GM12878 (cell line): ENCODE results near the gene CCL25. TPM values are rescaled to one million over a fixed set of nuclear protein-coding genes. Genes with fewer than 3 reads are reported as not detected.

Experiments
- ATAC-seq: fragments of 200-7000 bp; cut with Tn5 transposase; 3 replicates; pipeline ENCODE4 v1.9.1; 2020; ENCODE audit warnings: mild to moderate bottlenecking, moderate library complexity
- BruUV-seq: library from RNA; stranded (reverse); fragments of 400-500 nt; replicated peaks from 2 replicates; lab custom pipeline; 2021; lab: Mats Ljungman, UMichigan
- CTCF ChIA-PET: fragments of 300-600 bp; sonication (Branson Sonifier 250); formaldehyde crosslinking; extraction: SDS; loops from one replicate; lab custom pipeline; 2021; ENCODE audit warnings: inconsistent platforms; lab: Yijun Ruan, JAX
- POLR2A ChIA-PET: fragments of 350-600 bp; formaldehyde crosslinking; extraction: SDS; loops from one replicate; lab custom pipeline; 2021; ENCODE audit warnings: inconsistent platforms; lab: Charles Lee
- RAD21 ChIA-PET: fragments of 300-600 bp; sonication (Branson Sonifier 250); formaldehyde crosslinking; loops from one replicate; lab custom pipeline; 2023; ENCODE audit warnings: antibody characterized with exemption; ENCODE audit not compliant: unreplicated experiment; lab: Charles Lee
- SMC1A ChIA-PET: fragments of 300-600 bp; sonication (Branson Sonifier 250); formaldehyde crosslinking; loops from one replicate; lab custom pipeline; 2023; ENCODE audit not compliant: unreplicated experiment, uncharacterized antibody; lab: Charles Lee
- DNase-seq: peaks from one replicate; pipeline ENCODE4 v3.0.0-alpha.2; 2011; ENCODE audit warnings: low read depth, low spot score
- FAIRE-seq: peaks from 3 replicates; lab custom pipeline; 2011; peaks lifted over from hg19 to GRCh38; lab: Jason Lieb, UNC
- H2AFZ ChIP-seq: 2 replicates; pipeline ENCODE4 v1.6.0; 2011; ENCODE audit warnings: low read depth, low read length, control low read depth; ENCODE audit not compliant: control insufficient read depth
- H3K27ac ChIP-seq: 2 replicates; pipeline ENCODE4 v1.5.1; 2011; ENCODE audit warnings: control low read depth; ENCODE audit not compliant: control insufficient read depth, insufficient read depth
- H3K27me3 ChIP-seq, 2 experiments: replicated peaks in 1 of 2; 2 replicates each; pipeline versions ENCODE4 v1.6.0 to v1.6.1; 2011; ENCODE audit warnings: low read length in 1 of 2; ENCODE audit not compliant: control insufficient read depth in 2 of 2, insufficient read depth in 2 of 2
- H3K36me3 ChIP-seq, 2 experiments: 2 replicates each; pipeline ENCODE4 v1.5.1; 2011; ENCODE audit warnings: low read length in 1 of 2; ENCODE audit not compliant: control insufficient read depth in 2 of 2, insufficient read depth in 2 of 2
- H3K4me1 ChIP-seq: 2 replicates; pipeline ENCODE4 v1.6.1; 2011; ENCODE audit warnings: mild to moderate bottlenecking, low read length, moderate library complexity, mixed read lengths; ENCODE audit not compliant: control insufficient read depth, insufficient read depth
- H3K4me2 ChIP-seq: 2 replicates; pipeline ENCODE4 v1.6.0; 2011; ENCODE audit warnings: control low read depth; ENCODE audit not compliant: control insufficient read depth, insufficient read depth
- H3K4me3 ChIP-seq: fragments of 200-600 bp; sonication (generic); 2 replicates; pipeline ENCODE4 v1.5.1; 2016
- H3K79me2 ChIP-seq: 2 replicates; pipeline ENCODE4 v1.6.0; 2011; ENCODE audit warnings: low read length; ENCODE audit not compliant: control insufficient read depth, insufficient read depth
- H3K9ac ChIP-seq: 2 replicates; pipeline ENCODE4 v1.8.0; 2011; ENCODE audit warnings: low read length, control low read depth, mixed read lengths; ENCODE audit not compliant: control insufficient read depth, insufficient read depth
- H3K9me3 ChIP-seq: replicated peaks from 3 replicates; pipeline ENCODE4 v1.5.1; 2011; ENCODE audit warnings: mild to moderate bottlenecking, low read length; ENCODE audit not compliant: control insufficient read depth, insufficient read depth
- H4K20me1 ChIP-seq: 2 replicates; pipeline ENCODE4 v1.6.0; 2011; ENCODE audit not compliant: control insufficient read depth, insufficient read depth
- CHD1 ChIP-seq: IDR thresholded peaks from 2 replicates; pipeline ENCODE4 v1.6.1; 2012; ENCODE audit warnings: low read depth, low read length, improper control_type of control experiment
- NBN ChIP-seq: fragments of 450-650 bp; IDR thresholded peaks from 2 replicates; pipeline ENCODE4 v1.6.1; 2016
- NFIC ChIP-seq: IDR thresholded peaks from 2 replicates; pipeline ENCODE4 v1.6.1; 2012; ENCODE audit warnings: low read depth, mild to moderate bottlenecking, inconsistent platforms, low read length, moderate library complexity
- NFYB ChIP-seq: IDR thresholded peaks from 2 replicates; pipeline ENCODE4 v1.6.1; 2011; ENCODE audit warnings: low read depth, mild to moderate bottlenecking, low read length, improper control_type of control experiment, moderate library complexity; ENCODE audit not compliant: insufficient read depth
- RBBP5 ChIP-seq: fragments of 200-600 bp; sonication (generic); conservative IDR thresholded peaks from 2 replicates; pipeline ENCODE4 v1.6.1; 2016
- RCOR1 ChIP-seq: conservative IDR thresholded peaks from 2 replicates; pipeline ENCODE4 v1.6.1; 2012; ENCODE audit warnings: low read depth, low read length, improper control_type of control experiment
- WGBS: methylation state at CpG from one replicate; pipeline ENCODE4 v1.1.6; 2016; ENCODE audit warnings: low lambda C conversion rate; ENCODE audit not compliant: insufficient replicate concordance, insufficient coverage; ENCODE audit errors: missing lambda C conversion rate; 5-methylcytosine and 5-hydroxymethylcytosine counted together
- in situ Hi-C: fragments of 300-500 bp; cut with MboI; formaldehyde crosslinking; loops from 9 replicates; pipeline ENCODE4 v1.14.3; 2018; ENCODE audit warnings: mixed read lengths
- intact Hi-C: fragments of 100-400 bp; cut with micrococcal nuclease; formaldehyde crosslinking; loops from one replicate; pipeline ENCODE4 v1.14.2; 2022; ENCODE audit not compliant: unreplicated experiment
- polyA plus RNA-seq, 11 experiments: library from polyadenylated mRNA; depleted of rRNA in 4 of 11; unstranded in 6 of 11; stranded (reverse) in 5 of 11; fragments of >200 nt; fragmentation: Nextera tagmentation in 4 of 11; fragmentation: Illumina TruSeq in 1 of 11; extraction: Ambion mirVana in 4 of 11; extraction: Trizol in 1 of 11; gene quantifications; 1 replicate in 1 of 11; 2 replicates in 10 of 11; pipeline versions ENCODE4 v1.2.1 to v1.2.3, GENCODE V29; 2011 to 2016; ENCODE audit warnings: inconsistent platforms in 2 of 11, missing spikeins in 2 of 11, low read depth in 1 of 11
- total RNA-seq, 4 experiments: library from RNA; depleted of rRNA in 3 of 4; stranded (reverse); fragments of >200 nt in 3 of 4; fragmentation: Illumina TruSeq in 1 of 4; extraction: Trizol in 1 of 4; gene quantifications; 2 replicates each; pipeline versions ENCODE4 v1.2.1 to v1.2.3, GENCODE V29; 2013 to 2021
- TF ChIP-seq, protein P1 (sequence below): IDR thresholded peaks from 2 replicates; pipeline ENCODE4 v1.6.1; 2012; ENCODE audit warnings: low read depth, low read length, improper control_type of control experiment
- TF ChIP-seq, protein P2 (sequence below): fragments of 450-650 bp; IDR thresholded peaks from 2 replicates; pipeline ENCODE4 v1.6.1; 2018; ENCODE audit warnings: borderline replicate concordance, mild to moderate bottlenecking; ENCODE audit not compliant: partially characterized antibody
- TF ChIP-seq, protein P3 (sequence below): fragments of 450-650 bp; IDR thresholded peaks from 2 replicates; pipeline ENCODE4 v1.6.1; 2017; ENCODE audit warnings: mild to moderate bottlenecking, moderate library complexity

Gene CCL25
- total and polyA plus RNA-seq, 10 of the 15 experiments (the other 5 are each of a cell fraction or from before 2014, with no cell fraction given) = 0.53 to 12.0 (median 8.3) TPM

DNA sequence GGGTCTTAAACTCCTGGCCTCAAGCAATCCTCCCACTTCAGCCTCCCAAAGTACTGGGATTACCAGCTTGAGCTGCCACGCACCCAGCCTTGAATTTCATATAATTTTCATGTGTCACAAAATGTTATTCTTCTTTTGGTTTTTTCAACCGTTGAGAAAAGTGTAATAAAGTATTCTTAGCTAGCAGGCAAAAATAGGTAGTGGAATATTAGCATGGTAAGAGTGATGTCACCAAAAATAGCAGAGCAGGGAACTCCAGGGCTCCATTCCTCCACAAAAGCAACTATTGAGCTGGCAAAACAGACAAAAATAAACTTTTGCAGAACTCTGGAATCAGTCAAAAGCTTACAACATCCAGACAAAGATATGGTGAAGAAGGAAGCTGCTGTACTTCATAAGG, 52.9 kb downstream of the CCL25 start:
- H3K27me3 ChIP-seq = no peaks in the 10 kb centered on the region
- BruUV-seq = no TSS peak
- no peaks in the 10 kb centered on the region; the same call in 2 of the 3 replicates for H3K9me3 ChIP-seq
- RAD21 ChIA-PET = interaction anchor here (0.5 kb wide), 1 partner anchor 64 kb away, joined by 3 read pairs; no protein-coding TSS in a partner anchor
- CTCF ChIA-PET = no interaction called here
- H3K27ac ChIP-seq = no peak overlapping the region
- no peak overlapping the region for H3K4me3 ChIP-seq
- no peaks in the 10 kb centered on the region for H4K20me1 ChIP-seq
- no peaks in the 10 kb centered on the region for H3K79me2 ChIP-seq
- in situ Hi-C loops = no loop called here
- no peak for ATAC-seq
- intact Hi-C loops = no loop called here
- SMC1A ChIA-PET = no interaction called here
- 43% methylated on average over 2 of the region's 2 CpGs for WGBS
- no peak overlapping the region for H3K4me2 ChIP-seq
- no peaks in the 10 kb centered on the region for H3K36me3 ChIP-seq
- TF ChIP-seq, protein P1, sequence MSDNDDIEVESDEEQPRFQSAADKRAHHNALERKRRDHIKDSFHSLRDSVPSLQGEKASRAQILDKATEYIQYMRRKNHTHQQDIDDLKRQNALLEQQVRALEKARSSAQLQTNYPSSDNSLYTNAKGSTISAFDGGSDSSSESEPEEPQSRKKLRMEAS = no peak
- TF ChIP-seq, all 136 proteins: peak for 0
- no peak overlapping the region for H2AFZ ChIP-seq
- FAIRE-seq (no peak), DNase-seq (no peak)
- H3K4me1 ChIP-seq = no peaks in the 10 kb centered on the region
- no peak overlapping the region for H3K9ac ChIP-seq
- POLR2A ChIA-PET = no interaction called here

DNA sequence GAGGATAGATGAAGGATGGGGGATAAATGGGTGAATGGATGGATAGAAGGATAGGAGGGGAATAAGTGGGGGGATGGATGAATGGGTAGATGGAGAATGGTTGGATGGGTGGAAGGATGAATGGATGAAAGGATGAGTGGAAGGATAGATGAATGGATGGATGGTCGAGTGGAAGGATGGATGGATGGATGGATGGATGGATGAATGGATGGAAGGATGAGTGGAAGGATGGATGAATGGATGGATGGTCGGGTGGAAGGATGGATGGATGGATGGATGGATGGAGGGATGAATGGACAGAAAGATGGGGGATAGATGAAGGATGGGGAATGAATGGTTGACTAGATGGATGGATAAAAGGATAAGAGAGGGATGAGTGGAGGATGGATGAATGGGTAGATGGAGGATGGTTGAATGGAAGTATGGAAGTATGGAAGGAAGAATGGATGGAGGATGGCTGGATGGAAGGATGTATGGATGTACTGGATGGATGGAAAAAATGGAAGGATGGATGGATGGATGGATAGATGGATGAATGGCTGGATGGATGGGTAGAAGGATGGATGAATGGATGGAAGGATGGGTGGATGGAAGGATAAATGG, 54.8 kb downstream of the CCL25 start:
- WGBS = 0% methylated on average over 2 of the region's 2 CpGs
- FAIRE-seq (no peak), ATAC-seq (no peak)

More for the DNA sequence above, 54.8 kb downstream of the CCL25 start:
- no peaks in the 10 kb centered on the region for H3K36me3 ChIP-seq
- no peak overlapping the region for H3K4me3 ChIP-seq
- H3K9me3 ChIP-seq = no peaks in the 10 kb centered on the region; the same call in 2 of the 3 replicates
- H2AFZ ChIP-seq = no peak overlapping the region
- no peaks in the 10 kb centered on the region for H4K20me1 ChIP-seq
- BruUV-seq = no TSS peak
- ChIA-PET SMC1A (no interaction called here), RAD21 (no interaction called here), CTCF (no interaction called here), POLR2A (no interaction called here)
- H3K4me1 ChIP-seq = no peaks in the 10 kb centered on the region
- H3K9ac ChIP-seq = no peak overlapping the region
- no peak for DNase-seq
- in situ Hi-C loops (no loop called here), intact Hi-C loops (no loop called here)
- no peaks in the 10 kb centered on the region for H3K27me3 ChIP-seq
- H3K27ac ChIP-seq = no peak overlapping the region
- no peak overlapping the region for H3K4me2 ChIP-seq
- TF ChIP-seq NFYB = no peak
- no peak for TF ChIP-seq CHD1
- no peak for TF ChIP-seq NBN
- TF ChIP-seq, protein P2, sequence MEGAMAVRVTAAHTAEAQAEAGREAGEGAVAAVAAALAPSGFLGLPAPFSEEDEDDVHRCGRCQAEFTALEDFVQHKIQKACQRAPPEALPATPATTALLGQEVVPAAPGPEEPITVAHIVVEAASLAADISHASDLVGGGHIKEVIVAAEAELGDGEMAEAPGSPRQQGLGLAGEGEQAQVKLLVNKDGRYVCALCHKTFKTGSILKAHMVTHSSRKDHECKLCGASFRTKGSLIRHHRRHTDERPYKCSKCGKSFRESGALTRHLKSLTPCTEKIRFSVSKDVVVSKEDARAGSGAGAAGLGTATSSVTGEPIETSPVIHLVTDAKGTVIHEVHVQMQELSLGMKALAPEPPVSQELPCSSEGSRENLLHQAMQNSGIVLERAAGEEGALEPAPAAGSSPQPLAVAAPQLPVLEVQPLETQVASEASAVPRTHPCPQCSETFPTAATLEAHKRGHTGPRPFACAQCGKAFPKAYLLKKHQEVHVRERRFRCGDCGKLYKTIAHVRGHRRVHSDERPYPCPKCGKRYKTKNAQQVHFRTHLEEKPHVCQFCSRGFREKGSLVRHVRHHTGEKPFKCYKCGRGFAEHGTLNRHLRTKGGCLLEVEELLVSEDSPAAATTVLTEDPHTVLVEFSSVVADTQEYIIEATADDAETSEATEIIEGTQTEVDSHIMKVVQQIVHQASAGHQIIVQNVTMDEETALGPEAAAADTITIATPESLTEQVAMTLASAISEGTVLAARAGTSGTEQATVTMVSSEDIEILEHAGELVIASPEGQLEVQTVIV = no peak
- TF ChIP-seq NFIC = no peak
- TF ChIP-seq RBBP5 = no peak
- TF ChIP-seq, protein P3, sequence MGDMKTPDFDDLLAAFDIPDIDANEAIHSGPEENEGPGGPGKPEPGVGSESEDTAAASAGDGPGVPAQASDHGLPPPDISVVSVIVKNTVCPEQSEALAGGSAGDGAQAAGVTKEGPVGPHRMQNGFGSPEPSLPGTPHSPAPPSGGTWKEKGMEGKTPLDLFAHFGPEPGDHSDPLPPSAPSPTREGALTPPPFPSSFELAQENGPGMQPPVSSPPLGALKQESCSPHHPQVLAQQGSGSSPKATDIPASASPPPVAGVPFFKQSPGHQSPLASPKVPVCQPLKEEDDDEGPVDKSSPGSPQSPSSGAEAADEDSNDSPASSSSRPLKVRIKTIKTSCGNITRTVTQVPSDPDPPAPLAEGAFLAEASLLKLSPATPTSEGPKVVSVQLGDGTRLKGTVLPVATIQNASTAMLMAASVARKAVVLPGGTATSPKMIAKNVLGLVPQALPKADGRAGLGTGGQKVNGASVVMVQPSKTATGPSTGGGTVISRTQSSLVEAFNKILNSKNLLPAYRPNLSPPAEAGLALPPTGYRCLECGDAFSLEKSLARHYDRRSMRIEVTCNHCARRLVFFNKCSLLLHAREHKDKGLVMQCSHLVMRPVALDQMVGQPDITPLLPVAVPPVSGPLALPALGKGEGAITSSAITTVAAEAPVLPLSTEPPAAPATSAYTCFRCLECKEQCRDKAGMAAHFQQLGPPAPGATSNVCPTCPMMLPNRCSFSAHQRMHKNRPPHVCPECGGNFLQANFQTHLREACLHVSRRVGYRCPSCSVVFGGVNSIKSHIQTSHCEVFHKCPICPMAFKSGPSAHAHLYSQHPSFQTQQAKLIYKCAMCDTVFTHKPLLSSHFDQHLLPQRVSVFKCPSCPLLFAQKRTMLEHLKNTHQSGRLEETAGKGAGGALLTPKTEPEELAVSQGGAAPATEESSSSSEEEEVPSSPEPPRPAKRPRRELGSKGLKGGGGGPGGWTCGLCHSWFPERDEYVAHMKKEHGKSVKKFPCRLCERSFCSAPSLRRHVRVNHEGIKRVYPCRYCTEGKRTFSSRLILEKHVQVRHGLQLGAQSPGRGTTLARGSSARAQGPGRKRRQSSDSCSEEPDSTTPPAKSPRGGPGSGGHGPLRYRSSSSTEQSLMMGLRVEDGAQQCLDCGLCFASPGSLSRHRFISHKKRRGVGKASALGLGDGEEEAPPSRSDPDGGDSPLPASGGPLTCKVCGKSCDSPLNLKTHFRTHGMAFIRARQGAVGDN = no peak
- TF ChIP-seq RCOR1 = no peak
- H3K79me2 ChIP-seq = no peaks in the 10 kb centered on the region
